GM12873 (cell line): Measurements from ENCODE around the gene PIAS1.

Experiments used
- CTCF ChIP-seq: IDR thresholded peaks from 2 replicates; pipeline ENCODE4 v1.5.1; 2012; ENCODE audit warnings: low read depth, mild to moderate bottlenecking, moderate library complexity, low read length, control low read depth; ENCODE audit not compliant: insufficient read depth; ENCODE audit errors: missing control alignments

The PIAS1 gene

GRCh38 chr15:68028137-68028887, 25.8 kb upstream of the PIAS1 start:
- TF ChIP-seq CTCF = no peak

- TF ChIP-seq CTCF = no peak
These were observed 25.3 kb upstream of the PIAS1 start for GRCh38 chr15:68028888-68029207.

- no peak for TF ChIP-seq CTCF
These were observed 24.2 kb upstream of the PIAS1 start for GRCh38 chr15:68029959-68030358.

GRCh38 chr15:68031404-68031803, 22.7 kb upstream of the PIAS1 start:
- no peak for TF ChIP-seq CTCF

GRCh38 chr15:68032672-68033071, 21.4 kb upstream of the PIAS1 start:
- no peak for TF ChIP-seq CTCF

GRCh38 chr15:68034081-68034480, 20.0 kb upstream of the PIAS1 start:
- no peak for TF ChIP-seq CTCF

- no peak for TF ChIP-seq CTCF
These were observed 19.3 kb upstream of the PIAS1 start for GRCh38 chr15:68034719-68035293.
